Measurements from ENCODE around the gene C14orf180. TPM values are rescaled to one million over a fixed set of nuclear protein-coding genes. Genes with fewer than 3 reads are reported as not detected.

C14orf180 gene
- total and polyA plus RNA-seq, 2 donors from 2014 or later = 2.1 to 3.1 TPM

DNA sequence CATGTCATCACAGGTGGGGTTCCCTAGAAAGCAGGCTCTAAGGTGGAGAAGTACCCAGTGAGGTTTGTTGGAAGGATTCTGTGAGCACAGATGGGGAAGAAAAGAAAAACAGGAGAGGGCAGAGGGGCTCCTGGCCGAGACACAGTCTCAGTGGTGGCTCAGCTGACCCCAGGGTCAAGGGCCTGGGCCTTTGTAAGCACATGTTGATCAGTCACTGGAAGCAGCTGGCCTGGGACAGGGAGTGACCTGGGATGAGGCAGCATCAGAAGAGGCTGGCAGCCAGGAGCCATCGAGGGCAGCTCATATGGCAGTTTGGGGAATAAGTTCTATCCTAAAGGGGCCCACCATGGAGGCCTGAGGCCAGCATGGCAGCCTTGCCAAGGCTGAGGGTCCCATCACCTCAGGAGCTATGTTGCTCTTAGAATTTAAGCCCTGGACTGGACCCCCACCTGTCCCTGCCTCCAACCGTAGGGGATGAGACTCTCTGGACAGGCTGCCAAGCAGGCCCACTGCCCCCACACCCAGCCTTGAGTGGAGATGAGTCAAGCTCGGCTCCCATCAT lies 31.3 kb downstream of the C14orf180 start:
- intact Hi-C loops (cut with DNase I) = no loop called here
- no peaks in the 10 kb centered on the region for H3K4me1 ChIP-seq (ENCODE audit: control insufficient read depth in 2 of 3, insufficient read depth in 2 of 3, low read depth in 1 of 3, low read length in 3 of 3)
- no peak for DNase-seq
- no peak overlapping the region for H3K4me3 ChIP-seq (ENCODE audit: low read length in 3 of 3)
- H3K36me3 ChIP-seq (ENCODE audit: control insufficient read depth in 2 of 3, insufficient read depth in 3 of 3, low read length in 3 of 3) = no peaks in the 10 kb centered on the region
- no peak for FAIRE-seq
- TF ChIP-seq, protein P1, sequence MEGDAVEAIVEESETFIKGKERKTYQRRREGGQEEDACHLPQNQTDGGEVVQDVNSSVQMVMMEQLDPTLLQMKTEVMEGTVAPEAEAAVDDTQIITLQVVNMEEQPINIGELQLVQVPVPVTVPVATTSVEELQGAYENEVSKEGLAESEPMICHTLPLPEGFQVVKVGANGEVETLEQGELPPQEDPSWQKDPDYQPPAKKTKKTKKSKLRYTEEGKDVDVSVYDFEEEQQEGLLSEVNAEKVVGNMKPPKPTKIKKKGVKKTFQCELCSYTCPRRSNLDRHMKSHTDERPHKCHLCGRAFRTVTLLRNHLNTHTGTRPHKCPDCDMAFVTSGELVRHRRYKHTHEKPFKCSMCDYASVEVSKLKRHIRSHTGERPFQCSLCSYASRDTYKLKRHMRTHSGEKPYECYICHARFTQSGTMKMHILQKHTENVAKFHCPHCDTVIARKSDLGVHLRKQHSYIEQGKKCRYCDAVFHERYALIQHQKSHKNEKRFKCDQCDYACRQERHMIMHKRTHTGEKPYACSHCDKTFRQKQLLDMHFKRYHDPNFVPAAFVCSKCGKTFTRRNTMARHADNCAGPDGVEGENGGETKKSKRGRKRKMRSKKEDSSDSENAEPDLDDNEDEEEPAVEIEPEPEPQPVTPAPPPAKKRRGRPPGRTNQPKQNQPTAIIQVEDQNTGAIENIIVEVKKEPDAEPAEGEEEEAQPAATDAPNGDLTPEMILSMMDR (IDR thresholded peaks at IDR 0.05; ENCODE audit: borderline replicate concordance, extremely low read depth, insufficient read depth) = no peak
- peaks cover under 1% of the 10 kb centered on the region for H3K27me3 ChIP-seq (ENCODE audit: control insufficient read depth, insufficient read depth, low read length)
- no peak overlapping the region for H3K27ac ChIP-seq (ENCODE audit: low read depth in 2 of 2, low read length in 2 of 2)
- no peak overlapping the region for H3K9ac ChIP-seq (ENCODE audit: low read length in 3 of 3)
- no peaks in the 10 kb centered on the region for H3K9me3 ChIP-seq (ENCODE audit: control insufficient read depth in 2 of 3, insufficient read depth in 1 of 3, low read length in 3 of 3)

- H3K4me1 ChIP-seq (ENCODE audit: control insufficient read depth in 2 of 3, insufficient read depth in 2 of 3, low read depth in 1 of 3, low read length in 3 of 3) = no peaks in the 10 kb centered on the region
- H3K4me3 ChIP-seq (ENCODE audit: low read length in 3 of 3) = no peak overlapping the region
- no peaks in the 10 kb centered on the region for H3K36me3 ChIP-seq (ENCODE audit: control insufficient read depth in 2 of 3, insufficient read depth in 3 of 3, low read length in 3 of 3)
- H3K27me3 ChIP-seq (ENCODE audit: control insufficient read depth, insufficient read depth, low read length) = no peaks in the 10 kb centered on the region
- H3K9me3 ChIP-seq (ENCODE audit: control insufficient read depth in 2 of 3, insufficient read depth in 1 of 3, low read length in 3 of 3) = no peaks in the 10 kb centered on the region
- TF ChIP-seq, protein P1 (IDR thresholded peaks at IDR 0.05; ENCODE audit: borderline replicate concordance, extremely low read depth, insufficient read depth) = no peak
- no peak overlapping the region for H3K9ac ChIP-seq (ENCODE audit: low read length in 3 of 3)
- H3K27ac ChIP-seq (ENCODE audit: low read depth in 2 of 2, low read length in 2 of 2) = no peak overlapping the region
- no peak for DNase-seq
- no peak for FAIRE-seq
- intact Hi-C loops (cut with DNase I) = no loop called here
Measured at GRCh38 chr14:104611881-104612280, 32.3 kb downstream of the C14orf180 start.

GRCh38 chr14:104614126-104614812 lies 34.7 kb downstream of the C14orf180 start:
- H3K4me1 ChIP-seq (ENCODE audit: control insufficient read depth in 2 of 3, insufficient read depth in 2 of 3, low read depth in 1 of 3, low read length in 3 of 3) = no peaks in the 10 kb centered on the region
- no peaks in the 10 kb centered on the region for H3K9me3 ChIP-seq (ENCODE audit: control insufficient read depth in 2 of 3, insufficient read depth in 1 of 3, low read length in 3 of 3)
- TF ChIP-seq, protein P1 (IDR thresholded peaks at IDR 0.05; ENCODE audit: borderline replicate concordance, extremely low read depth, insufficient read depth) = no peak
- H3K27me3 ChIP-seq (ENCODE audit: control insufficient read depth, insufficient read depth, low read length) = no peaks in the 10 kb centered on the region
- no peak overlapping the region for H3K4me3 ChIP-seq (ENCODE audit: low read length in 3 of 3)
- FAIRE-seq (no peak), DNase-seq (no peak)
- no peak overlapping the region for H3K9ac ChIP-seq (ENCODE audit: low read length in 3 of 3)
- intact Hi-C loops (cut with DNase I) = no loop called here
- no peak overlapping the region for H3K27ac ChIP-seq (ENCODE audit: low read depth in 2 of 2, low read length in 2 of 2)
- H3K36me3 ChIP-seq (ENCODE audit: control insufficient read depth in 2 of 3, insufficient read depth in 3 of 3, low read length in 3 of 3) = no peaks in the 10 kb centered on the region
